Pancreas (tissue), 10 donors: ENCODE data around the gene TCIRG1. TPM values are rescaled to one million over a fixed set of nuclear protein-coding genes. Genes with fewer than 3 reads are reported as not detected.
A peak's percentile ranks its signal among the peaks of the same experiment; 100 is the strongest.

ENCODE experiments used
- ATAC-seq, 4 donors: fragments of 200-7000 bp; cut with Tn5 transposase; one replicate each; pipeline versions ENCODE4 v1.8.0 to v1.9.1; 2020; ENCODE audit warnings: mild to moderate bottlenecking in 4 of 4, moderate library complexity in 4 of 4
- DNase-seq, 6 donors: peaks; one replicate each; pipeline ENCODE4 v3.0.0-alpha.2; 2020
- FAIRE-seq: peaks from 2 replicates; lab custom pipeline; 2012; peaks lifted over from hg19 to GRCh38; lab: Jason Lieb, UNC
- H3K27ac ChIP-seq, 4 donors: fragments of 200-600 bp; sonication (generic); 1 replicate in 3 of 4; 2 replicates in 1 of 4; pipeline versions ENCODE4 v1.5.0 to v1.8.0; 2020
- H3K27me3 ChIP-seq, 4 donors: fragments of 200-600 bp; one replicate each; pipeline ENCODE4 v1.8.0; 2021
- H3K36me3 ChIP-seq, 3 donors: fragments of 200-600 bp; sonication (generic) in 1 of 3; one replicate each; pipeline versions ENCODE4 v1.5.0 to v1.8.0; 2020 to 2021
- H3K4me1 ChIP-seq, 3 donors: fragments of 200-600 bp; one replicate each; pipeline ENCODE4 v1.8.0; 2021
- H3K4me3 ChIP-seq, 4 donors: fragments of 200-600 bp; sonication (generic) in 2 of 4; one replicate each; pipeline versions ENCODE4 v1.5.0 to v1.8.0; 2020 to 2021
- H3K9me3 ChIP-seq, 4 donors: fragments of 200-600 bp; one replicate each; pipeline ENCODE4 v1.8.0; 2021
- CTCF ChIP-seq, 4 donors: fragments of 200-600 bp; sonication (generic) in 3 of 4; IDR thresholded peaks; one replicate each; pipeline versions ENCODE4 v1.5.0 to v1.8.0; 2021; ENCODE audit warnings: antibody characterized with exemption in 4 of 4
- WGBS, 2 donors: extraction: QIAGEN DNeasy Blood & Tissue Kit; methylation state at CpG; one replicate each; pipeline ENCODE4 v1.1.7; 2013; 5-methylcytosine and 5-hydroxymethylcytosine counted together
- intact Hi-C, 3 donors: fragments of 100-400 bp; cut with DNase I; formaldehyde crosslinking; loops; one replicate each; pipeline versions ENCODE4 v1.11.1 to v1.14.2; 2022
- polyA plus RNA-seq, 2 donors: library from polyadenylated mRNA; stranded (reverse); fragments of 200-250 nt; gene quantifications; one replicate each; pipeline ENCODE4 v1.2.3, GENCODE V29; 2013
- total RNA-seq, 6 donors: library from RNA; stranded (reverse); fragmentation: NEBNext Ultra II Directional in 4 of 6; extraction: Animal tissue kit (Norgen Biotek cat#: 25700) in 4 of 6; gene quantifications; one replicate each; pipeline versions ENCODE4 v1.2.1 to v1.2.4, GENCODE V29; 2021 to 2023
- donor health status: healthy with polysubstance abuse.
- donor health status: DM: no; HTN: no; CAD: no; lungs with moderate emphysema.
- donor health status: DM: no; HTN: no; CAD: no.
- donor health status: control.
- donor health status: control.
- donor health status: Bipolar disorder and iron deficiency.
- donor health status: DM: yes; HTN: yes; CAD: no.
- donor health status: DM: no; HTN: no; CAD: no.
- donor health status: DM: no; HTN: no; CAD: no.
- donor health status: DM: yes; HTN: yes; CAD: no.

The TCIRG1 gene
- total and polyA plus RNA-seq, 8 donors, result 166 to 1,036 (median 211) TPM

GRCh38 chr11:68003846-68004550 lies 34.8 kb upstream of the TCIRG1 start, which contains the start of gene UNC93B1:
Gene UNC93B1 (minus strand): TSS chr11:68004097. CDS start chr11:68004043, 54 bp downstream.
- FAIRE-seq (no peak), DNase-seq (peak; percentile 91 to 98 (median 92))
- H3K4me1 ChIP-seq, result peaks cover 8 to 14% (median 10%) of the 10 kb centered on the region in 3 donors

GRCh38 chr11:68004551-68005335 lies 34.1 kb upstream of the TCIRG1 start:
- no peaks in the 10 kb centered on the region for H3K27me3 ChIP-seq
- ATAC-seq (no peak), FAIRE-seq (no peak), DNase-seq (peak in 1 of 6 donors; percentile 41)
- H3K4me1 ChIP-seq, result peaks cover 14 to 22% (median 16%) of the 10 kb centered on the region in 3 donors
- no peak for TF ChIP-seq CTCF (IDR thresholded peaks at IDR 0.05)
- no peaks in the 10 kb centered on the region for H3K36me3 ChIP-seq
- WGBS, 2 donors, result 68 to 74% methylated on average over 14 of the region's 14 CpGs
- no peaks in the 10 kb centered on the region for H3K9me3 ChIP-seq
- intact Hi-C loops, result no loop called here
- peak overlapping the region in 2 of 4 donors; percentile 65 to 77 for H3K4me3 ChIP-seq
- H3K27ac ChIP-seq, result no peak overlapping the region

More at GRCh38 chr11:68003846-68004550, 34.8 kb upstream of the TCIRG1 start, which contains the start of gene UNC93B1:
- intact Hi-C loops, result no loop called here
- Histone ChIP-seq H3K9me3 (no peaks in the 10 kb centered on the region), H3K36me3 (no peaks in the 10 kb centered on the region), H3K27ac (peak within 1 kb of the TSS; percentile 39 to 57 (median 50)), H3K4me3 (peak within 1 kb of the TSS; percentile 51 to 77 (median 60)), H3K27me3 (no peaks in the 10 kb centered on the region)
- TF ChIP-seq CTCF (IDR thresholded peaks at IDR 0.05), result no peak
- ATAC-seq, result peak; percentile 82 to 91 (median 88)
- WGBS, 2 donors, result 3 to 5% methylated on average over 36 to 64 of the region's 64 CpGs

- Histone ChIP-seq H3K4me1 (peaks cover 26 to 39% (median 27%) of the 10 kb centered on the region in 3 donors), H3K4me3 (no peak overlapping the region), H3K27me3 (no peaks in the 10 kb centered on the region), H3K27ac (no peak overlapping the region), H3K36me3 (no peaks in the 10 kb centered on the region), H3K9me3 (no peaks in the 10 kb centered on the region)
- ATAC-seq, result no peak
- WGBS, 2 donors, result 96 to 99% methylated on average over 7 of the region's 7 CpGs
- no peak for TF ChIP-seq CTCF (IDR thresholded peaks at IDR 0.05)
- intact Hi-C loops, result no loop called here
- FAIRE-seq, result no peak
- peak in 3 of 6 donors; percentile 14 to 58 (median 18) for DNase-seq
Measured at GRCh38 chr11:68006606-68007166, 32.1 kb upstream of the TCIRG1 start.

GRCh38 chr11:68007498-68008380 lies 31.1 kb upstream of the TCIRG1 start:
- FAIRE-seq, result no peak
- intact Hi-C loops, result no loop called here
- Histone ChIP-seq H3K9me3 (no peaks in the 10 kb centered on the region), H3K27me3 (no peaks in the 10 kb centered on the region), H3K27ac (peak overlapping the region; percentile 80 to 89 (median 84)), H3K4me1 (peaks cover 26 to 35% (median 27%) of the 10 kb centered on the region in 3 donors), H3K4me3 (no peak overlapping the region), H3K36me3 (no peaks in the 10 kb centered on the region)
- no peak for ATAC-seq
- DNase-seq, result peak in 3 of 6 donors; percentile 20 to 67 (median 55)
- no peak for TF ChIP-seq CTCF (IDR thresholded peaks at IDR 0.05)
- WGBS, 2 donors, result 83 to 85% methylated on average over 16 of the region's 16 CpGs
